Heart left ventricle (tissue), 16 donors: Measurements from ENCODE around the gene DTNB. TPM values are rescaled to one million over a fixed set of nuclear protein-coding genes. Genes with fewer than 3 reads are reported as not detected.

Experiments
- ATAC-seq, 4 donors: fragments of 200-7000 bp; cut with Tn5 transposase; one replicate each; pipeline ENCODE4 v1.9.1; 2020 to 2022; ENCODE audit warnings: moderate library complexity in 4 of 4, mild to moderate bottlenecking in 3 of 4, moderate number of reproducible peaks in 1 of 4
- DNase-seq, 5 donors: peaks; one replicate each; pipeline ENCODE4 v3.0.0-alpha.2; 2020
- H3K27ac ChIP-seq, 12 donors: fragments of 200-600 bp; sonication (generic) in 4 of 12; one replicate each; pipeline versions ENCODE4 v1.5.0 to v1.8.0; 2016 to 2022; ENCODE audit warnings: mild to moderate bottlenecking in 2 of 12
- H3K27me3 ChIP-seq, 9 donors: fragments of 200-600 bp; sonication (generic) in 2 of 9; one replicate each; pipeline versions ENCODE4 v1.5.1 to v1.8.0; 2016 to 2022; ENCODE audit warnings: mild to moderate bottlenecking in 3 of 9
- H3K36me3 ChIP-seq, 9 donors: fragments of 200-600 bp; sonication (generic) in 2 of 9; one replicate each; pipeline versions ENCODE4 v1.5.0 to v1.8.0; 2018 to 2022; ENCODE audit warnings: mild to moderate bottlenecking in 2 of 9
- H3K4me1 ChIP-seq, 12 donors: fragments of 200-600 bp; sonication (generic) in 4 of 12; one replicate each; pipeline versions ENCODE4 v1.5.0 to v1.8.0; 2016 to 2022; ENCODE audit warnings: mild to moderate bottlenecking in 3 of 12
- H3K4me3 ChIP-seq, 12 donors: fragments of 200-600 bp; sonication (generic) in 4 of 12; one replicate each; pipeline versions ENCODE4 v1.5.0 to v1.8.0; 2017 to 2022; ENCODE audit warnings: mild to moderate bottlenecking in 9 of 12, moderate library complexity in 4 of 12
- H3K9me3 ChIP-seq, 12 donors: fragments of 200-600 bp; sonication (generic) in 4 of 12; one replicate each; pipeline versions ENCODE4 v1.5.0 to v1.8.0; 2016 to 2022; ENCODE audit warnings: mild to moderate bottlenecking in 1 of 12
- CTCF ChIP-seq, 12 donors: fragments of 200-600 bp; sonication (generic) in 4 of 12; IDR thresholded peaks; one replicate each; pipeline versions ENCODE4 v1.5.0 to v1.8.0; 2018 to 2022; ENCODE audit warnings: antibody characterized with exemption in 12 of 12, mild to moderate bottlenecking in 5 of 12
- POLR2A ChIP-seq, 2 donors: fragments of 450-650 bp; IDR thresholded peaks; one replicate each; pipeline ENCODE4 v1.6.1; 2017; ENCODE audit warnings: antibody characterized with exemption in 2 of 2, mild to moderate bottlenecking in 2 of 2, moderate library complexity in 2 of 2
- WGBS, 4 donors: extraction: QIAGEN DNeasy Blood & Tissue Kit in 2 of 4; methylation state at CpG; one replicate each; pipeline versions ENCODE4 v1.1.5 to v1.1.7; 2013 to 2018; 5-methylcytosine and 5-hydroxymethylcytosine counted together
- intact Hi-C, 10 donors: fragments of 100-400 bp; cut with DNase I; formaldehyde crosslinking; loops; one replicate each; pipeline versions ENCODE4 v1.11.1 to v1.14.2; 2022
- polyA plus RNA-seq, 2 donors: library from polyadenylated mRNA; stranded (reverse); fragments of 200-250 nt; gene quantifications; one replicate each; pipeline ENCODE4 v1.2.3, GENCODE V29; 2013
- total RNA-seq, 9 donors: library from RNA; depleted of rRNA in 2 of 9; stranded (reverse); fragments of >200 nt in 2 of 9; fragmentation: NEBNext Ultra II Directional in 3 of 9; extraction: Animal tissue kit (Norgen Biotek cat#: 25700) in 3 of 9; gene quantifications; one replicate each; pipeline versions ENCODE4 v1.1.0 to v1.2.4, GENCODE V29; 2016 to 2023
- donor health status: ischemic (EF 13 %, LVEDD 7.1; RV severe dilation, severe dysfunction).
- donor health status: healthy with polysubstance abuse.
- donor health status: DM: no; HTN: yes; CAD: no.
- donor health status: DM: no; HTN: no; CAD: no.
- donor health status: ischemic (EF 25% LVEDD 6.9; RV normal size, moderate dysfunction).
- donor health status: ischemic (EF 25% LVEDD 5.7; RV mildly dilated, moderate dysfunction).
- donor health status: healthy.
- donor health status: DM: yes; HTN: yes; CAD: no.
- donor health status: ischemic (EF 35%, LVEDD 5.7; RV mildly dilated, moderate dysfunction).
- donor health status: nonischemic (EF 11% LVEDD 7.7; RV severe dilation, severe dysfunction).
- donor health status: DM: yes; HTN: yes; CAD: no.
- donor health status: PGD.
- donor health status: ischemic (EF 29% LVEDD 5.4; RV normal size, mild dysfunction).
- donor health status: nonischemic (EF 23%, LVEDD 6.1; RV moderate dilation, normal function).

DTNB gene
- total and polyA plus RNA-seq, 11 donors, result 2.5 to 17.3 (median 5.6) TPM

- no peaks in the 10 kb centered on the region for H3K27me3 ChIP-seq
- H3K9me3 ChIP-seq, result no peaks in the 10 kb centered on the region
- TF ChIP-seq POLR2A (IDR thresholded peaks at IDR 0.05) (no peak), CTCF (IDR thresholded peaks at IDR 0.05) (no peak)
- ATAC-seq (no peak), DNase-seq (no peak)
- intact Hi-C loops, result loop anchor here in 2 of 10 donors (10.0 kb wide), 2 partner anchors 84 to 94 kb away; no protein-coding TSS in a partner anchor
- no peaks in the 10 kb centered on the region for H3K36me3 ChIP-seq
- H3K4me1 ChIP-seq, result no peaks in the 10 kb centered on the region
- no peak overlapping the region for H3K4me3 ChIP-seq
- no peak overlapping the region for H3K27ac ChIP-seq
These were observed 25.4 kb upstream of the DTNB start for GRCh38 chr2:25698752-25699151.

- no peaks in the 10 kb centered on the region for H3K27me3 ChIP-seq
- intact Hi-C loops, result loop anchor here in 2 of 10 donors (10.0 kb wide), 2 partner anchors 83 to 93 kb away; no protein-coding TSS in a partner anchor
- TF ChIP-seq POLR2A (IDR thresholded peaks at IDR 0.05), result no peak
- no peak for TF ChIP-seq CTCF (IDR thresholded peaks at IDR 0.05)
- 49 to 56% (median 53%) methylated on average over 17 of the region's 17 CpGs for WGBS, 4 donors
- H3K9me3 ChIP-seq, result no peaks in the 10 kb centered on the region
- peaks cover 0 to under 1% (median 0%) of the 10 kb centered on the region in 12 donors for H3K4me1 ChIP-seq
- no peak for ATAC-seq
- DNase-seq, result no peak
- no peaks in the 10 kb centered on the region for H3K36me3 ChIP-seq
- H3K4me3 ChIP-seq, result no peak overlapping the region
- H3K27ac ChIP-seq, result no peak overlapping the region
These were observed 24.4 kb upstream of the DTNB start for GRCh38 chr2:25697559-25698341.

- Histone ChIP-seq H3K9me3 (no peaks in the 10 kb centered on the region), H3K4me1 (peaks cover 0 to 2% (median 0%) of the 10 kb centered on the region in 12 donors), H3K4me3 (no peak overlapping the region), H3K36me3 (no peaks in the 10 kb centered on the region), H3K27me3 (no peaks in the 10 kb centered on the region), H3K27ac (peak overlapping the region in 5 of 12 donors; percentile 24 to 52 (median 30))
- WGBS, 4 donors, result 93 to 97% (median 95%) methylated on average over 6 of the region's 6 CpGs
- TF ChIP-seq POLR2A (IDR thresholded peaks at IDR 0.05) (no peak), CTCF (IDR thresholded peaks at IDR 0.05) (no peak)
- intact Hi-C loops, result loop anchor here in 2 of 10 donors (10.0 kb wide), 2 partner anchors 78 to 88 kb away; no protein-coding TSS in a partner anchor
- DNase-seq (no peak), ATAC-seq (no peak)
These were observed 19.5 kb upstream of the DTNB start for GRCh38 chr2:25692737-25693445.

GRCh38 chr2:25692143-25692542 is 18.8 kb upstream of the DTNB start:
- WGBS, 4 donors, result 49 to 63% (median 56%) methylated on average over 4 of the region's 4 CpGs
- peak; percentile 32 to 82 (median 64) for ATAC-seq
- Histone ChIP-seq H3K27ac (peak overlapping the region in 6 of 12 donors; percentile 29 to 62 (median 46)), H3K4me1 (peaks cover 0 to 2% (median 0%) of the 10 kb centered on the region in 12 donors), H3K9me3 (no peaks in the 10 kb centered on the region), H3K36me3 (no peaks in the 10 kb centered on the region), H3K27me3 (no peaks in the 10 kb centered on the region), H3K4me3 (no peak overlapping the region)
- TF ChIP-seq CTCF (IDR thresholded peaks at IDR 0.05), result no peak
- no peak for TF ChIP-seq POLR2A (IDR thresholded peaks at IDR 0.05)
- intact Hi-C loops, result loop anchor here in 2 of 10 donors (10.0 kb wide), 2 partner anchors 77 to 87 kb away; no protein-coding TSS in a partner anchor
- peak in 3 of 5 donors; percentile 28 to 34 (median 33) for DNase-seq
